Prostate gland (tissue), 2 donors: ENCODE measurements around the gene TBC1D2.

Experiments used
- CTCF ChIP-seq, 4 experiments: fragments of 200-600 bp in 2 of 4; fragments of 450-650 bp in 2 of 4; sonication (generic) in 2 of 4; IDR thresholded peaks; 1 replicate in 3 of 4; 2 replicates in 1 of 4; pipeline ENCODE4 v1.5.1; 2016 to 2019; ENCODE audit warnings: antibody characterized with exemption in 4 of 4, mild to moderate bottlenecking in 2 of 4, moderate library complexity in 2 of 4
- POLR2A ChIP-seq: fragments of 450-650 bp; IDR thresholded peaks from one replicate; pipeline ENCODE4 v1.6.1; 2016; ENCODE audit warnings: antibody characterized with exemption, mild to moderate bottlenecking
- POLR2AphosphoS5 ChIP-seq: sonication (generic); formaldehyde crosslinking; IDR thresholded peaks from one replicate; pipeline ENCODE4 v1.6.1; 2017; ENCODE audit warnings: antibody characterized with exemption

GRCh38 chr9:98263080-98263479, 7.6 kb upstream of the TBC1D2 start:
- no peak for TF ChIP-seq CTCF (IDR thresholded peaks at IDR 0.05)
- TF ChIP-seq POLR2AphosphoS5 = no peak
- no peak for TF ChIP-seq POLR2A
